Stomach (tissue), 19 donors: ENCODE results near the gene ZC4H2. TPM values are rescaled to one million over a fixed set of nuclear protein-coding genes. Genes with fewer than 3 reads are reported as not detected.
"Not testable (repeated sequence)": the region's sequence is repeated elsewhere in the genome, so short reads cannot be mapped to it uniquely, and the experiment has no call there.

Source experiments
- DNase-seq, 2 donors: peaks; one replicate each; pipeline versions ENCODE4 v3.0.0 to v3.0.0-alpha.2; 2013 to 2019
- H3K27ac ChIP-seq, 5 donors: fragments of 200-600 bp in 4 of 5; sonication (generic) in 4 of 5; one replicate each; pipeline ENCODE4 v1.5.1; 2013 to 2019; ENCODE audit warnings: mild to moderate bottlenecking in 1 of 5, moderate library complexity in 1 of 5
- H3K27me3 ChIP-seq, 3 donors: fragments of 200-600 bp; sonication (generic); one replicate each; pipeline ENCODE4 v1.5.1; 2017 to 2019; ENCODE audit warnings: mixed run types in 1 of 3
- H3K36me3 ChIP-seq, 4 donors: fragments of 200-600 bp; sonication (generic); 1 replicate in 3 of 4; 2 replicates in 1 of 4; pipeline ENCODE4 v1.5.1; 2016 to 2019
- H3K4me1 ChIP-seq, 4 donors: fragments of 200-600 bp; sonication (generic); one replicate each; pipeline ENCODE4 v1.5.1; 2016 to 2019
- H3K4me3 ChIP-seq, 4 donors: fragments of 200-600 bp; sonication (generic) in 3 of 4; one replicate each; pipeline ENCODE4 v1.5.1; 2016 to 2019; ENCODE audit warnings: mild to moderate bottlenecking in 1 of 4
- H3K9me3 ChIP-seq, 4 donors: fragments of 200-600 bp; sonication (generic); one replicate each; pipeline ENCODE4 v1.5.1; 2016 to 2019
- CTCF ChIP-seq, 7 experiments: fragments of 450-650 bp in 4 of 7; fragments of 200-600 bp in 3 of 7; sonication (generic) in 3 of 7; IDR thresholded peaks; one replicate each; pipeline ENCODE4 v1.5.1; 2016 to 2019; ENCODE audit warnings: antibody characterized with exemption in 7 of 7, control low read depth in 2 of 7, mild to moderate bottlenecking in 1 of 7
- EP300 ChIP-seq: sonication (generic); formaldehyde crosslinking; IDR thresholded peaks from one replicate; pipeline ENCODE4 v1.6.1; 2017; ENCODE audit warnings: antibody characterized with exemption
- POLR2A ChIP-seq, 4 donors: fragments of 450-650 bp; IDR thresholded peaks; one replicate each; pipeline ENCODE4 v1.6.1; 2016; ENCODE audit warnings: antibody characterized with exemption in 4 of 4, control low read depth in 2 of 4, mild to moderate bottlenecking in 1 of 4, moderate library complexity in 1 of 4
- POLR2AphosphoS5 ChIP-seq, 3 donors: sonication (generic); formaldehyde crosslinking; IDR thresholded peaks; one replicate each; pipeline ENCODE4 v1.6.1; 2016; ENCODE audit warnings: antibody characterized with exemption in 3 of 3
- WGBS, 5 donors: extraction: QIAGEN DNeasy Blood & Tissue Kit in 3 of 5; methylation state at CpG; one replicate each; pipeline versions ENCODE4 v1.1.5 to v1.1.7; 2013 to 2018; 5-methylcytosine and 5-hydroxymethylcytosine counted together
- intact Hi-C: fragments of 100-400 bp; cut with DNase I; formaldehyde crosslinking; loops from one replicate; pipeline ENCODE4 v1.15.1; 2023; ENCODE audit warnings: low total_unique reads
- long read RNA-seq, 10 donors: transcript quantifications; one replicate each; lab custom pipeline, GENCODE V29; 2026
- polyA plus RNA-seq, 3 donors: library from polyadenylated mRNA; stranded (reverse); fragments of 200-250 nt; gene quantifications; one replicate each; pipeline ENCODE4 v1.2.3, GENCODE V29; 2013
- total RNA-seq, 5 donors: library from RNA; depleted of rRNA; stranded (reverse); fragments of >200 nt; gene quantifications; one replicate each; pipeline versions ENCODE4 v1.1.0 to v1.2.3, GENCODE V29; 2014 to 2016
- donor health status: healthy with polysubstance abuse.
- donor health status: Bipolar disorder and iron deficiency.
- donor health status: healthy.

Gene ZC4H2
- 1 to 10 TPM; 2.2 to 8.1 (median 4.5) TPM for total RNA-seq
- polyA plus RNA-seq, result 1 to 10 TPM; 4.0 to 7.5 (median 5.3) TPM
- long read RNA-seq, donor 1, partial matches to known transcripts, result 0 of 1 reads
- long read RNA-seq, donor 1, other reads (novel, unspliced or antisense), result 0 of 1 reads
- long read RNA-seq, donor 2, partial matches to known transcripts, result 0 of 1 reads
- long read RNA-seq, donor 2, other reads (novel, unspliced or antisense), result 0 of 1 reads
- long read RNA-seq, donor 3, partial matches to known transcripts, result 0 of 4 reads
- long read RNA-seq, donor 3, other reads (novel, unspliced or antisense), result 0 of 4 reads
- long read RNA-seq, donor 4, partial matches to known transcripts, result 0 of 1 reads
- long read RNA-seq, donor 4, other reads (novel, unspliced or antisense), result 0 of 1 reads
- long read RNA-seq, donor 5, partial matches to known transcripts, result 0 of 6 reads
- long read RNA-seq, donor 5, other reads (novel, unspliced or antisense), result 0 of 6 reads
- long read RNA-seq, donor 6, transcript ZC4H2-202 (5 exons, 2,184 nt), result major isoform, 7 of 9 reads
- long read RNA-seq, donor 6, partial matches to known transcripts, result 0 of 9 reads
- long read RNA-seq, donor 6, other reads (novel, unspliced or antisense), result 0 of 9 reads
- long read RNA-seq, donor 7, partial matches to known transcripts, result 0 of 3 reads
- long read RNA-seq, donor 7, other reads (novel, unspliced or antisense), result 0 of 3 reads
- long read RNA-seq, donor 8, partial matches to known transcripts, result 0 of 2 reads
- long read RNA-seq, donor 8, other reads (novel, unspliced or antisense), result 0 of 2 reads
- long read RNA-seq, donor 9, partial matches to known transcripts, result 0 of 1 reads
- long read RNA-seq, donor 9, other reads (novel, unspliced or antisense), result 0 of 1 reads
- long read RNA-seq, donor 10, result 0 reads

GRCh38 chrX:64975989-64976672 lies at the start of gene ZC4H2:
TSS of gene ZC4H2 (minus strand) at chrX:64976450. CDS start at chrX:64976377, 73 bp downstream.
- Histone ChIP-seq H3K4me3 (peak within 1 kb of the TSS; percentile 41 to 69 (median 60)), H3K27ac (peak within 1 kb of the TSS in 4 of 5 donors; percentile 15 to 50 (median 36)), H3K36me3 (no peaks in the 10 kb centered on the region), H3K27me3 (no peaks in the 10 kb centered on the region), H3K9me3 (no peaks in the 10 kb centered on the region), H3K4me1 (peaks cover 0 to 6% (median 2%) of the 10 kb centered on the region in 4 donors)
- intact Hi-C loops, result no loop called here
- WGBS, 5 donors, result 0 to 29% (median 3%) methylated on average over 17 of the region's 17 CpGs
- no peak for TF ChIP-seq EP300
- TF ChIP-seq CTCF (IDR thresholded peaks at IDR 0.05), result no peak
- TF ChIP-seq POLR2A (IDR thresholded peaks at IDR 0.05), result no peak
- TF ChIP-seq POLR2AphosphoS5 (IDR thresholded peaks at IDR 0.05), result no peak
- DNase-seq, result peak; percentile 75 to 92

- intact Hi-C loops, result no loop called here
- Histone ChIP-seq H3K36me3 (no peaks in the 10 kb centered on the region), H3K9me3 (no peaks in the 10 kb centered on the region), H3K27ac (no peak overlapping the region), H3K27me3 (no peaks in the 10 kb centered on the region), H3K4me3 (no peak overlapping the region), H3K4me1 (peaks cover 0 to 4% (median 0%) of the 10 kb centered on the region in 4 donors)
- 63 to 86% (median 80%) methylated on average over 1 of the region's 1 CpG for WGBS, 5 donors
- DNase-seq, result peak in 1 of 2 donors; percentile 47
- TF ChIP-seq POLR2AphosphoS5 (IDR thresholded peaks at IDR 0.05), result no peak
- no peak for TF ChIP-seq CTCF (IDR thresholded peaks at IDR 0.05)
- no peak for TF ChIP-seq EP300
- no peak for TF ChIP-seq POLR2A (IDR thresholded peaks at IDR 0.05)
Observed at GRCh38 chrX:65017451-65017850, 41.2 kb upstream of the ZC4H2 start.

- Histone ChIP-seq H3K4me1 (peaks cover 0 to 4% (median 0%) of the 10 kb centered on the region in 4 donors), H3K9me3 (no peaks in the 10 kb centered on the region), H3K27ac (no peak overlapping the region), H3K4me3 (no peak overlapping the region), H3K27me3 (no peaks in the 10 kb centered on the region), H3K36me3 (no peaks in the 10 kb centered on the region)
- TF ChIP-seq CTCF (IDR thresholded peaks at IDR 0.05) (no peak), POLR2A (IDR thresholded peaks at IDR 0.05) (no peak), POLR2AphosphoS5 (IDR thresholded peaks at IDR 0.05) (no peak), EP300 (no peak)
- intact Hi-C loops, result no loop called here
- no peak for DNase-seq
Observed at GRCh38 chrX:65014230-65014629, 38.0 kb upstream of the ZC4H2 start.

- H3K4me1 ChIP-seq, result no peaks in the 10 kb centered on the region
- H3K27ac ChIP-seq, result no peak overlapping the region
- H3K36me3 ChIP-seq, result no peaks in the 10 kb centered on the region
- H3K27me3 ChIP-seq, result no peaks in the 10 kb centered on the region
- DNase-seq, result no peak
- peaks cover 0 to 6% (median 0%) of the 10 kb centered on the region in 4 donors for H3K9me3 ChIP-seq
- no peak for TF ChIP-seq EP300
- TF ChIP-seq POLR2A (IDR thresholded peaks at IDR 0.05), result no peak
- TF ChIP-seq POLR2AphosphoS5 (IDR thresholded peaks at IDR 0.05), result no peak
- TF ChIP-seq CTCF (IDR thresholded peaks at IDR 0.05), result no peak
- intact Hi-C loops, result no loop called here
- no peak overlapping the region for H3K4me3 ChIP-seq
Observed at GRCh38 chrX:65009459-65009858, 33.2 kb upstream of the ZC4H2 start.

GRCh38 chrX:65002208-65002607 lies 26.0 kb upstream of the ZC4H2 start:
- H3K36me3 ChIP-seq, intact Hi-C loops, DNase-seq, H3K4me3 ChIP-seq, H3K27ac ChIP-seq, H3K4me1 ChIP-seq, H3K27me3 ChIP-seq: not testable (repeated sequence)
- WGBS, 5 donors, result 80 to 98% (median 94%) methylated on average over 7 to 22 of the region's 26 CpGs
- H3K9me3 ChIP-seq, result peaks cover 0 to 37% (median 3%) of the 10 kb centered on the region in 4 donors
